Stimulated activated CD4-positive, alpha-beta T cell treated with anti-CD3 and anti-CD28 coated beads, TNF-alpha, amount 100 ng/mL, for 4 hours (primary cell): ENCODE data around the gene YY1.
"Not testable (repeated sequence)": the region's sequence is repeated elsewhere in the genome, so short reads cannot be mapped to it uniquely, and the experiment has no call there.

Experiments
- DNase-seq, 3 experiments: peaks; one replicate each; pipeline ENCODE4 v3.0.0-alpha.2; 2020; ENCODE audit warnings: low read depth in 3 of 3

Gene YY1

DNA sequence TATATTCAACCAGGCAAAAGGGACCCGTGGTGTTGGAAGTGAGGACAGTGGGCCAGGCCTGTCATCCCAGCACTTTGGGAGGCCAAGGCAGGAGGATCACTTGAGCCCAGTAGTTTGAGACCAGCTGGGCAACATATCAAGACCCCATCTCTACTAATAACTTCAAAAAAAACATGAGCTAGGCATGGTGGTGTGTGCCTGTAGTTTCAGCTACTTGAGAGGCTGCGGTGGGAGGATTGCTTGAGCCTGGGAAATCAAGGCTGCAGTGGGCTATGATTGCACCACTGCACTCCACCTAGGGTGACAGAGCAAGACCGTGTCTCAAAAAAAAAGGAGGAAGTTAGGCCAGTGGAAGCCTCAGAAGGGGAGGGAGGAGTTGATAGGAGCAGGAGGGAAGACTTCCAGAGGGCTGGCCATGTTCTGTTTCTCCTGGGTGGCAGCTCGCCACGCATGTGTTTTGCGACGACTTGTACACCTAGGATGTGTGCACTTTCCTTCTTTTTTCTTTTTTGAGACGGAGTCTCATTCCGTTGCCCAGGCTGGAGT is 57.2 kb downstream of the YY1 start:
- DNase-seq: no peak

DNA sequence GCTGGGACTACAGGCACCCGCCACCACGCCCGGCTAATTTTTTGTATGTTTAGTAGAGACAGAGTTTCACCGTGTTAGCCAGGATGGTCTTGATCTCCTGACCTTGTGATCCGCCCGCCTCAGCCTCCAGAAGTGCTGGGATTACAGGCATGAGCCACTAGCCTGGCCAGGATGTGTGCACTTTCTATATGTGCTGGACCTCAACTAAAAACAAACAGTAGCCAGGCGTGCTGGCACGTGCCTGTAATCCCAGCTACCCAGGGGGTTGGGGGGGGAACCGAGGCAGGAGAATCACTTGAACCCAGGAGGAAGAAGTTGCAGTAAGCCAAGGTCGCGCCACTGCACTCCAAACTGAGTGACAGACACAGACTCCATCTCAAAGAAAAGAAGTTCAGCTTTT is 57.8 kb downstream of the YY1 start:
- not testable (repeated sequence) for DNase-seq

DNA sequence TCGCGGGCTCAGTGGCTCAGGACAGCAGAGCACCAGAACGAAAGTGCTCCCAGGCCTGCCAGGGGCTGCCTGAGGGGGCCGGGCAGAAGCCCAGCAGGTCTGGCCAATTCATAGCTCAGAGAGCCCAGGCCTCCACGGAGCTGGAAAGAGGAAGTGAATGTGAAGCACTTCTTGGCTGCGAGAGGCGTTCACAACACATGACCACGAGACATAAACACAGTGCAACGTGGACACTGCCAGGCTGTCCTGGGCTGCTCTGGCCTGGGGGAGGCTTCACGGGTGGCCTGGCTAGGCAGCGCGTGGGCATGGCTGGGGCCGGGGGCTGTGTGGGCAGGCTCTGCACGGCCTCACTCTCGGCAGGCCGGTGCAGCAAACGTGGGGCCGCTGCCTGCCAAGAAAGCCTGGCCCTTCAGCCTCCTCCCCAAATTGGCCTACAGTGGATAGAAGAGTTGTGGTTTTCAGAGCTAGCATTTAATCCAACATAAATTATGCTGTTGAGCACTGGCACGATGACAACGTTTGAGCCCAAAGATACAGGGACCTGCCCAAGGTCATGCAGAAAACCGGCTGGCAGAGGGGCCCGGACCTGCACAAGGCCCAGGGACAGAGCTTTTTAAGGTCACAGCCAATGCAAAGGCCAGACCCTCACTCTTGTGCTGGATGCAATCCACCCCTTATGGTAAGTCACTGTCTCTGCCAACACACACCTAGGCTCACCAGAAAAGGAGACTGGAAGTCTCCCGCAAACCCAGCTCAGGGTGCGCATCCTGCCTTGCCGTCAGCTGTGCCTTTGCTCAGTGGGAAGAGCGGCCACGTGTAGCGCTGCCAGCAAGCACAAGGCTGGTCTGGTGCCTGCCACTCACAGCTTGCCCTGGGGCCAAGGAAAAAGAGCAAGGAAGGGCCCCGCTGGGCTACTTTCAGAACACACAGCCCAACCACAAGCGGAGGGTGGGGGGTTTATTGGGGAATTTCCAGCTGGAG is 58.7 kb downstream of the YY1 start:
- DNase-seq: no peak

DNA sequence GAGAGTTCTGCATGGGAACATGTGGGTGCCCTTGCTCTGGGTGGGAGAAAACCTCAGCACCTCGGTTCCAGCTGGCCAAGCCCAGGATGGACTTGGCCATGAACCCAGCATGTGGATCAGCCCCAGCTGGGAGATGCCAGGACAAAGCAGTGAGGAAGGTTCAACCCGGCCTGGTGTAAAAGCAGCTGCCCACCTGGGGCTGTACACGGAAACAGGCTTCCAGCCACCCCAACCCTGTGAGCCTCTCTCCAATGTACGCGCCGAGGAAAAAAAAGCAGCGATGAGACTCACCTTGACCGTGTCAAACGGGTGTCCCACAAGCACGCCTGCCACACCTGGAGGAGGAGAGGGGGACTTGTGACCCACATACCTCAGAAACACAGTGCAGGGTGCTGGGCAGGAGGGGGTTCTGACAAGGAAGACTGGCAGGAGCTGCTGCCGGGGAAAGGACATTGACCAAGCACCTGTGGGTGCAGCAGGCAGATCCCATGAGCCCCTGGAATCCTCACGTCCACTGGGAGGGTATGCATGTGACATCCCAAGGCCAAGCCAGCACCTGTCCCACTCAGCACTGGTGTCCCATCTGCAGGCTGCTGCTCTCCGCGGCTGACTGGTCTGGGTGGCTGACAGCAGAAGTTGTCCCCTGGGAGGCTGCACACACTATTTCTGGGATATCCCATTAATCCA is 59.8 kb downstream of the YY1 start:
- DNase-seq: no peak

DNA sequence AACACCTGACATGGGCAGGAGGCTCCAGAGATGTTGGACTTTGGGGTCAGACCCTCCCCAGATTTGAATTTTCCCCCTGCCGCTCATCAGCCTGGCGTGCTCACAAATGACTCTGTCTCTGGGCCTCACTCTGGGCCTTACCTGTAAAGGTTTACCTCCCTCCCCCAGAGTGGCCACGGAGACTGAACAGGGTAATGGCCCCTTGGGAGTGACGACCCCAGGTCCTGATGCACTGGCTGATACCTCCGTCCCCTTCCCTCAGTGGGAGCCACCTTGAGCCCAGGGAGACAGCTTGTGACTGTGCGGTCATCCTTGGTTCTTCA is 60.3 kb downstream of the YY1 start:
- DNase-seq: no peak

DNA sequence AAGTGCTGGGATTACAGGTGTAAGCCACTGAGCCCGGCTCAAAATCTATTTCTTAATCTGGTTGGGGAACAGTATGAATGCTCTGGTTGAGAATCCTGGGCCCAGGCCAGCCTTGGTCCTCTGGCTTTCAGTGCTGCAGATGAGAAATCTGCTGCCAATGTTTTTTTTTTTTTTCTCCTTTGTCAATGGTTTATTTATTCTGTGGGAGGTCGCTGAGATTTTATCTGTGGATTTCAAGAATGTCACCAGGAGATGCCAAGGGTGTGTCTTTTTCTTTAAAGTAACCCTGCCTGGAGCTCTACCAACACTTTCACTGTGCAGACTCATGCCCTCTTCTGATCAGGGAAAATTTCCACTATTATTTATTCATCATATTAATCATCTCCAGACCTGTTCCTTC is 63.7 kb downstream of the YY1 start:
- no peak for DNase-seq

GRCh38 chr14:100303179-100303578 is 64.2 kb downstream of the YY1 start:
- DNase-seq: no peak

DNA sequence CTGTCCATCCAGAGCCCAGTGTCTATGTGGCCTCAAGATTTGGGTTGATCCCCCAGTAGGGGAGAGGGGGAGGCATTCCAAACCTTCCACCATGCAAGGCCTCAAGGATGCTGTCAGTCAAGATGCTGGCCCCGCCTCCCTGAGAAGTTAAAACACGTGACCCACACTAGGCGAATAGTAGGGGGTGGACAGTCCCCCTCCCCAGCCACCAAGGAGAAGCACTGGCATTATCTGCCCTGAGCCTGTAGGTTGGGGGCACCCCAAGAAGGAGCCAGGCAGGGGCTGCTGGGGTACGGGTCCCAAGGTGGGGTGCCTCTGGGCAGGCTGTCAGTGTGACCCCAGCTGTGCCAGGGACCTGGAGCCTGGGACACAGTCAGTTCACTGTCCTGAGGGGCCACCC is 65.0 kb downstream of the YY1 start:
- DNase-seq: no peak

GRCh38 chr14:100304825-100305323 is 65.9 kb downstream of the YY1 start:
- no peak for DNase-seq

DNA sequence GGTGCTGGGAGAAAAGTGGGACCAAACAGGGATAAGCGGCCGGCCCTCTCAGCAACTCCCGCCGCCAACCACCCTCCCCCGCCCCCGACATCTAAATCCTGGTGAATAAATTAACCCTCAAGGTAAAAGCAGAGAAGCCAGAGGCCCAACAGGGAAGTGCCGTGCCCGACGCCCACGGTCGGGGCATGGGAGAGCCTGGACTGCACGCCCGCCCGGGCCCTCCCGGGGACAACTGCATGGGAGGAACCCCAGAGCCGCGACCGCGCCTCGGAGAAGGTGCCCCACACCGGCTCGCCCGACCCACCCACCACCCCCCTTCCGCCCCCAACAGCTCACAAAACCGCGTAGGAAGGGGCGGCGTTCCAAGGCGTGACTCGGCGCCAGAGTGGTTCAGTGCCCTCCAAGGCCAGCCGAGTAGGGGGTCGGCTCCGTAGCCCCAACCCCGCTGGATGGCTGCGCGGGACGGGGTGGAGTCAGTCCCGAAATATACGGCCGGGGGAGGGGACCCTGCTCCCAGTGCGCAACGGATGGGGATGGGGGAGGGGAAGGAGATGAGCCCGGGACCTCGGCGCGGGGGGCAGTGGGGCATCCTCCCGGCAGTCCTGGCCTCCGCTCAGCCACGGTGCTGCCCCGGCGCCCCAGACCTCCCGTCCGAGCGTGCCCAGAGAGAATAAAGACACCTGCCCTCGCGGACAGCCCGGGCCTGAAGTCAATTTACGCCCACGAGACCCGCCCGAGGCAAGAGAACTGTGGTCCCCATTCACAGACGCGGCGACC is 66.6 kb downstream of the YY1 start:
- DNase-seq: peak in 1 of 3 experiments; percentile 23

- DNase-seq: peak; percentile 38 to 56 (median 43)
These were observed 67.4 kb downstream of the YY1 start, which contains the start of gene SLC25A29 for GRCh38 chr14:100306101-100306997. TSS of gene SLC25A29 (minus strand) at chr14:100306444. CDS start at chr14:100306232, 212 bp downstream.

GRCh38 chr14:100306998-100307765 is 68.2 kb downstream of the YY1 start:
- no peak for DNase-seq

- DNase-seq: no peak
These were observed 69.0 kb downstream of the YY1 start for GRCh38 chr14:100307766-100308426.

DNA sequence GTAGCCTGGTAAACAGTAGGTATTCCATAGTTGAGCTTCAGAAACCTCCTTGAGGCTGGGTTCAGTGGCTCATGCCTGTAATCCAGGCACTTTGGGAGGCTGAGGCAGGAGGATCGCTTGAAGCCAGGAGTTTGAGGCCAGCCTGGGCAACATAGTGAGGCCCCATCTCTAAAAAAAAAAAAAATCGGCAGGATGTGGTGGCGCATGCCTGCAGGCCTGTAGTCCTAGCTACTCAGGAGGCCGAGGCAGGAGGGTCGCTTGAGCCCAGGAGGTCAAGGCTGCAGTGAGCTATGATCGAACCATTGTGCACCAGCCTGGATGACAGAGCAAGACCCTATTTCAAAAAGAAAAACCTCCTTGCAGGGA is 69.5 kb downstream of the YY1 start:
- DNase-seq: not testable (repeated sequence)

- DNase-seq: no peak
These were observed 70.2 kb downstream of the YY1 start for GRCh38 chr14:100309028-100309737.

DNA sequence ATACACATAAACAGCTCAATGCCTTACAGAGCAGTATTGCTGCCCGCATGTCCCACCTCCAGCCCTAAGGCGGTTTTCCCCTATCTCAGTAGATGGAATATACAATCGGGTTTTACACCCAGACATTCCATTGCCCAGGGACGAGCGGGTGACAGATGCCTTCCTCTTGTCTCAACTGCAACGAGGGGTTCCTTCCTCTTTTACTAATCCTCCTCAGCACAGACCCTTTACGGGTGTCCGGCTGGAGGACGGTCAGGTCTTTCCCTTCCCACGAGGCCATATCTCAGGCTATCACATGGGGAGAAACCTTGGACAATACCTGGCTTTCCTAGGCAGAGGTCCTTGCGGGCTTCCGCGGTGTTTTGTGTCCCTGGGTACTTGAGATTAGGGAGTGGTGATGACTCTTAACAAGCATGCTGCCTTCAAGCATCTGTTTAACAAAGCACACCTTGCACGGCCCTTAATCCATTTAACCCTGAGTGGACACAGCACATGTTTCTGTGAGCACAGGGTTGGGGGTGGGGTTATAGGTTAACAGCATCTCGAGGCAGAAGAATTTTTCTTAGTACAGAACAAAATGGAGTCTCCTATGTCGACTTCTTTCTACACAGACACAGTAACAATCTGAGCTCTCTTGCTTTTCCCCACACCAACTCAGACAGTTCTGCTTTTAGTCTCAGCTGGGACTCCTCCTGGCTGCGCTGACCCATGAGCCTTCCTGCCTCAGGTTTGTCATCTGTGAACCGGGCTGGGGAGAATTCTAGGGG is 73.3 kb downstream of the YY1 start:
- not testable (repeated sequence) for DNase-seq

DNA sequence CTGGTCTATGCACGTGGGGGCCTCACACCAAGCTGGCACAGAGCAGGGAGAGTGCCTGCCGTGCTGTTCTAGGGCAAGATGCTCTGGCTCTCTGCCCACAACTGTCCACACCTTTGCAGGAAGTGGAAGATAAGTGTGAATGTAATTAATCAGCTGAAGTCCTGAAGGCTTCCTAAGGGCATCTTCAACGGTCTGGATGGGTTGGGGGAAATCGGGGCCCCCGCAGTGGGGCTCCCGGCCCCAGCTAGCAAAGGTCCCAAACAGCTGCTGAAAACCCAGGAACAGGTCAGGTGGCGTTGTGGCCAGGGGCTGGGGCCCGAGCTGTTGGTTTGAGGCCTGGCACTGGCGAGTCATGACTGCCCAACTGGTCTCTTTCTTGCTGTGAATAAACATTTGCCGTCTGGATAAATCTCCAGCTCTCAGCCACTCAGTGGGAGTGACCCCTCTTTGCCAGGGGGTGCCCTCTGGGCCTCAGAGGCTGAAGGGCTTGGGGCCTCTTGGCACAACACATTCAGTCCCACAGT is 74.0 kb downstream of the YY1 start:
- DNase-seq: no peak
